ENCODE data around the gene AVL9.

AVL9 gene

GRCh38 chr7:32535162-32535702, 39.9 kb downstream of the AVL9 start:
- DNase-seq, result no peak

GRCh38 chr7:32536016-32536415, 40.7 kb downstream of the AVL9 start:
- DNase-seq, result no peak

- no peak for DNase-seq
Observed at GRCh38 chr7:32536585-32536984, 41.3 kb downstream of the AVL9 start.

- no peak for DNase-seq
Observed at GRCh38 chr7:32537760-32538159, 42.5 kb downstream of the AVL9 start.

- no peak for DNase-seq
Observed at GRCh38 chr7:32539366-32539765, 44.1 kb downstream of the AVL9 start.

GRCh38 chr7:32539919-32540531, 44.7 kb downstream of the AVL9 start:
- DNase-seq, result no peak

GRCh38 chr7:32542595-32542994, 47.3 kb downstream of the AVL9 start:
- no peak for DNase-seq

- DNase-seq, result no peak
Observed at GRCh38 chr7:32559480-32559879, 64.2 kb downstream of the AVL9 start.

- no peak for DNase-seq
Observed at GRCh38 chr7:32560075-32560474, 64.8 kb downstream of the AVL9 start.

- DNase-seq, result no peak
Observed at GRCh38 chr7:32561613-32562012, 66.3 kb downstream of the AVL9 start.

GRCh38 chr7:32564542-32564941, 69.3 kb downstream of the AVL9 start:
- DNase-seq, result no peak

GRCh38 chr7:32569388-32570289, 74.3 kb downstream of the AVL9 start:
- DNase-seq, result no peak

- DNase-seq, result no peak
Observed at GRCh38 chr7:32573110-32573687, 77.9 kb downstream of the AVL9 start.

- DNase-seq, result no peak
Observed at GRCh38 chr7:32574626-32575025, 79.3 kb downstream of the AVL9 start.

GRCh38 chr7:32577421-32577820, 82.1 kb downstream of the AVL9 start:
- no peak for DNase-seq

GRCh38 chr7:32579776-32580175, 84.5 kb downstream of the AVL9 start:
- DNase-seq, result no peak

- DNase-seq, result no peak
Observed at GRCh38 chr7:32580646-32581045, 85.4 kb downstream of the AVL9 start.

GRCh38 chr7:32582036-32582435, 86.7 kb downstream of the AVL9 start:
- DNase-seq, result no peak

GRCh38 chr7:32583791-32584190, 88.5 kb downstream of the AVL9 start:
- no peak for DNase-seq

- no peak for DNase-seq
Observed at GRCh38 chr7:32586291-32587221, 91.3 kb downstream of the AVL9 start.

- DNase-seq, result no peak
Observed at GRCh38 chr7:32587411-32587948, 92.2 kb downstream of the AVL9 start.

GRCh38 chr7:32588657-32589056, 93.4 kb downstream of the AVL9 start:
- no peak for DNase-seq
